Esophagus squamous epithelium (tissue), 5 donors: Measurements from ENCODE around the gene RAMP3. TPM values are rescaled to one million over a fixed set of nuclear protein-coding genes. Genes with fewer than 3 reads are reported as not detected.

ENCODE experiments used
- DNase-seq: peaks from one replicate; lab custom pipeline; 2025; lab: John Stamatoyannopoulos, UW
- H3K27ac ChIP-seq, 4 donors: fragments of 200-600 bp; sonication (generic); one replicate each; pipeline ENCODE4 v1.5.1; 2016 to 2019; ENCODE audit warnings: mild to moderate bottlenecking in 1 of 4
- H3K27me3 ChIP-seq, 4 donors: fragments of 200-600 bp; sonication (generic); 1 replicate in 3 of 4; 2 replicates in 1 of 4; pipeline versions ENCODE4 v1.5.1 to v1.6.0; 2017 to 2021; ENCODE audit warnings: antibody characterized with exemption in 1 of 4
- H3K36me3 ChIP-seq, 3 donors: fragments of 200-600 bp; sonication (generic); one replicate each; pipeline ENCODE4 v1.5.1; 2016 to 2019
- H3K4me1 ChIP-seq, 3 donors: fragments of 200-600 bp; sonication (generic); one replicate each; pipeline ENCODE4 v1.5.1; 2017 to 2019
- H3K4me3 ChIP-seq, 4 donors: fragments of 200-600 bp; sonication (generic); 1 replicate in 3 of 4; 2 replicates in 1 of 4; pipeline ENCODE4 v1.5.1; 2016 to 2019; ENCODE audit warnings: mild to moderate bottlenecking in 2 of 4, moderate library complexity in 1 of 4
- H3K9me3 ChIP-seq, 3 donors: fragments of 200-600 bp; sonication (generic); one replicate each; pipeline ENCODE4 v1.5.1; 2016 to 2019
- POLR2A ChIP-seq, 4 donors: fragments of 450-650 bp; IDR thresholded peaks; one replicate each; pipeline ENCODE4 v1.6.1; 2017; ENCODE audit warnings: antibody characterized with exemption in 4 of 4, mild to moderate bottlenecking in 4 of 4, moderate library complexity in 3 of 4
- WGBS, 2 donors: methylation state at CpG; one replicate each; pipeline ENCODE4 v1.1.5; 2018; 5-methylcytosine and 5-hydroxymethylcytosine counted together
- intact Hi-C: fragments of 100-400 bp; cut with DNase I; formaldehyde crosslinking; loops from one replicate; pipeline ENCODE4 v1.15.0; 2022
- total RNA-seq, 4 donors: library from RNA; depleted of rRNA; stranded (reverse); fragments of >200 nt; gene quantifications; one replicate each; pipeline ENCODE4 v1.1.0, GENCODE V29; 2016
- TF ChIP-seq, protein P1 (sequence below), 6 experiments: fragments of 450-650 bp in 4 of 6; fragments of 200-600 bp in 2 of 6; sonication (generic) in 2 of 6; IDR thresholded peaks; one replicate each; pipeline ENCODE4 v1.5.1; 2016 to 2019; ENCODE audit warnings: antibody characterized with exemption in 6 of 6, mild to moderate bottlenecking in 4 of 6, moderate library complexity in 4 of 6
- donor health status: DM: yes; HTN: yes; CAD: no.

RAMP3 gene
- total RNA-seq, 4 donors from 2014 or later, result 7.1 to 35.9 (median 13.2) TPM

DNA sequence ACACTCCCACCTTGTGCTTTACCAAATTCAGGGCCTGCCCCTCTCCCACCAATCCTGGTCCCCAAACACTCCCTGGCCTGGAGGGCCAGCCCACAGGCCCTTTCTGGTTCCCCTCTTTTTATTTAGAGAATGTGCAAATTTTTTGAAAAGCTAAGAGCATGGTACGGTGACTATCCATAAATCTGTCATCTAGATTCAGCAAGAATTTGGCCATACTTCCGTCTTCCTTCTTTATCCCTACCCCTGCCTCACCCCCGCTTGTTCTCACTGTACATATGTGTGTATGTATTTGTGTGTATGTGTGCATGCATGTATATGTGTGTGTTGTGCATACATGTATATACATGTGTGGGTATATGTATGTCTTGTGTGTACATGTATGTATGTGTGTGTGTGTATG lies 38.0 kb upstream of the RAMP3 start:
- TF ChIP-seq POLR2A (IDR thresholded peaks at IDR 0.05), result no peak
- TF ChIP-seq, protein P1, sequence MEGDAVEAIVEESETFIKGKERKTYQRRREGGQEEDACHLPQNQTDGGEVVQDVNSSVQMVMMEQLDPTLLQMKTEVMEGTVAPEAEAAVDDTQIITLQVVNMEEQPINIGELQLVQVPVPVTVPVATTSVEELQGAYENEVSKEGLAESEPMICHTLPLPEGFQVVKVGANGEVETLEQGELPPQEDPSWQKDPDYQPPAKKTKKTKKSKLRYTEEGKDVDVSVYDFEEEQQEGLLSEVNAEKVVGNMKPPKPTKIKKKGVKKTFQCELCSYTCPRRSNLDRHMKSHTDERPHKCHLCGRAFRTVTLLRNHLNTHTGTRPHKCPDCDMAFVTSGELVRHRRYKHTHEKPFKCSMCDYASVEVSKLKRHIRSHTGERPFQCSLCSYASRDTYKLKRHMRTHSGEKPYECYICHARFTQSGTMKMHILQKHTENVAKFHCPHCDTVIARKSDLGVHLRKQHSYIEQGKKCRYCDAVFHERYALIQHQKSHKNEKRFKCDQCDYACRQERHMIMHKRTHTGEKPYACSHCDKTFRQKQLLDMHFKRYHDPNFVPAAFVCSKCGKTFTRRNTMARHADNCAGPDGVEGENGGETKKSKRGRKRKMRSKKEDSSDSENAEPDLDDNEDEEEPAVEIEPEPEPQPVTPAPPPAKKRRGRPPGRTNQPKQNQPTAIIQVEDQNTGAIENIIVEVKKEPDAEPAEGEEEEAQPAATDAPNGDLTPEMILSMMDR (IDR thresholded peaks at IDR 0.05), result no peak
- intact Hi-C loops, result no loop called here
- H3K27me3 ChIP-seq, result no peaks in the 10 kb centered on the region
- H3K4me3 ChIP-seq, result no peak overlapping the region
- H3K36me3 ChIP-seq, result no peaks in the 10 kb centered on the region
- WGBS, 2 donors, result 80 to 86% methylated on average over 3 of the region's 3 CpGs
- no peak overlapping the region for H3K27ac ChIP-seq
- H3K9me3 ChIP-seq, result no peaks in the 10 kb centered on the region
- no peak for DNase-seq
- no peaks in the 10 kb centered on the region for H3K4me1 ChIP-seq

DNA sequence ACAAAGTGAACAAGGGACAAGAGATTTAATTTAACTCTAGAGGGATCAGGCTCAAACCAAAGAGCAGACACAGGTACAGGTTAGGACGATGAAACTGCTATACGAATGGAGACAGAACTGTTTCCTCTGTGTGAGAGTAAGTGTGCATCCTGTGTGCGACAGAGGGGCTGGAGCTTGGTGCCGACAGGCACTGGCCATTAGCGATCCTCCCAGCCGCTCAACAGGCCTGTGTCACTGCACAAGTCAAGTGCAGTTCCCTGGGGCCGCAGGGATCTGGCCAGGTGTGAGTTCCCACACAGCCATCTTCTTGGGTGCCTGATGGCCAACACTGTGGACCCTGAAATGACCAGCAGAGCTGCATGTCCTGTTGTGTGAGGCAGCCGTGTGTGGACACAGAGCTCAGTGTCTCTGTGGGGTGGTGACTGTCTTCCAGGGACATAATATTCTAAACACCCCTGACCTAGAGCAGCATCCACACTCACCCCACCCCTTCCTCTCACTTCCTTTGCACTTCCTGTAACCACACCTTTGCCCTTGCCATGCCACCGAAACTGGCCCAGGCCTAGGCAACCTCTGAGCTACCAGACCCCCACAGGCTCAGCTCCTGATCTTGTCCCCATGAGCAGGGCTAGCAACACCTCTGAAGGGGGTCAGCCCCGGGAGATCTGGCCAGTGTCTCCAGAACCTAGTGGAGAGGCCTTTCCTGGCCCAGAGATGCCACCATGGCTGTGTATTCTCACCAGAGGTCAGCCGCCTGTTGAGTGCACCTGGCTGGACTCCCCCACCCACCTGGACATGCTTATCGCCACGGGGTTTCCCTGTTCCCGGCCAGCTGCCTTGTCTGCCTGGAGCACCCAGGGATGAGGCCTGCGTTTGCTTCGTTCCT lies 34.4 kb upstream of the RAMP3 start:
- Histone ChIP-seq H3K27me3 (no peaks in the 10 kb centered on the region), H3K4me1 (no peaks in the 10 kb centered on the region), H3K9me3 (no peaks in the 10 kb centered on the region), H3K4me3 (no peak overlapping the region), H3K27ac (no peak overlapping the region), H3K36me3 (no peaks in the 10 kb centered on the region)
- TF ChIP-seq POLR2A (IDR thresholded peaks at IDR 0.05), result no peak
- TF ChIP-seq, protein P1 (IDR thresholded peaks at IDR 0.05), result no peak
- 77 to 85% methylated on average over 8 to 9 of the region's 16 CpGs for WGBS, 2 donors
- intact Hi-C loops, result no loop called here
- no peak for DNase-seq

DNA sequence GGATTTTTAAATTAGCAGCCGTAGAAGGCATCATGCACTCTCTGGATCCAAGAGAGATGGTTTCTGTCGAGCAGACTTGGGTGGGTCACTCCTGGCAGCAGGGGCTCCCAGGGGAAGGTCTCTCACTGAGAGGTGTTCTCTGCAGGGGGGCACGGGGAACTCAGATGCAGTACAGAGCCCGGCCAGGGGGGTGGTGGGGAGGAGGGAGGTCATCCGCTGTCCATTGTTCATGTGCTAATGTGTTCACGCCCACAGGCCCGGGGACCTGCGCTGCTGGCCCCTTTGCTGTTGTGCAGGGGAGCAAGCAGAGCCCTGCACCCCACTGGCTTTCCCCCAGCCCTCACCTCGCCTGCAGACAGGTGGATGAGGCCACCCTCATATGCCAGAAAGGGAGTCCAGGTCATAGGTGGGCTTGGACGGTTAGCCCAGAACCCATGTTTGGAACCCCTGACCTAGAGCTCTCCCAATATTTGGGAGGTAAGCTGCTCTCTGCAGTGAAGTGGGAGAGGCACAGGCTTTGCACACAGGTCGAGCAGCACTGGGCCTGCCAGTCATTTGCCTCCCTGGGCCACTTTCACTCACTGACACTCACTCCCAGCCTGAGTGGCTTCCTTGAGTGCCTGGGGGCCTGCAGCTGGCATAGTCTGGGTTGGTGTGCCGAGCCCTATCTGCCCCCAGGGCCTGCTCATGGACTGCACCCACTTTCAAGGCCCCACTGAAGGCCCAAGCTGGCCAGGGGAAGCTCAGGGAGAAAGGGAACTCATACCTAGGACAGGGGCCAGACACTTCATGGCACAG lies 33.5 kb upstream of the RAMP3 start:
- H3K4me3 ChIP-seq, result no peak overlapping the region
- no peak overlapping the region for H3K27ac ChIP-seq
- H3K4me1 ChIP-seq, result no peaks in the 10 kb centered on the region
- H3K36me3 ChIP-seq, result no peaks in the 10 kb centered on the region
- TF ChIP-seq, protein P1 (IDR thresholded peaks at IDR 0.05), result no peak
- no peak for TF ChIP-seq POLR2A (IDR thresholded peaks at IDR 0.05)
- no peaks in the 10 kb centered on the region for H3K27me3 ChIP-seq
- H3K9me3 ChIP-seq, result no peaks in the 10 kb centered on the region
- WGBS, 2 donors, result 71 to 76% methylated on average over 7 to 8 of the region's 12 CpGs
- no peak for DNase-seq
- intact Hi-C loops, result no loop called here

DNA sequence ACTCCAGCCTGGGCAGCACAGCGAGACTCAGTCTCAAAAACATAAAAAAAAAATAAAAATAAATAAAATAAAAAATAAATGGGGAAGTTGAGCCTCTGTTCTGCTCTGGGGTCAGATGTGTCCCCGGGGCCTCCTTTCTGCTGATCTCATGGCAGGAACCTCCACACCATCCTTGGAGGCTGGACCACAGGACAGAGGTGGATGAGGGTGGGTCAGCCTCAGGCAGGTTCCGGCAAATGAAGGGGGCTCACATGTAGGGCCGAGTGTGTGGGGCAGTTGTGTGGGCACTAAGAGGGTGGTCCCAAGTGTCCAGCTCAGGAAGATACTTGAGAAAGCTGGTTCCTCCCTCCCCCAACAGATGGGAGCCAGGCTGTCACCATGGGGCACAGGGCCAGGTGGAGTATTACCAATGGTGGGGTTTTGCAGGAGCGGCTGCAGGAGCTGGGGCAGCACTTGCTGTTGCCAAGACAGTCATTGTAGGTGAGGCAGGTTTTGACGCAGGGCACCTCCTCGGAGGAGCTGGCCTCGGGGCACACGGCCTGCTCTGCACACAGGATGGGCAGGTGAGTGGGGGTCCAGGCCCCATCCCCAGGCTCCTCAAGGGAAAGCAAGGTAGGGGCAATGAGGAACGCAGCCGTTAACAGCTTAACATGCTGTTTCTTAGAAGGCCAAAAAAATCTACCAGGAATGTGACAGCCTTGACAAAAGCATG lies 32.2 kb upstream of the RAMP3 start:
- H3K9me3 ChIP-seq, result no peaks in the 10 kb centered on the region
- no peaks in the 10 kb centered on the region for H3K4me1 ChIP-seq
- H3K27ac ChIP-seq, result no peak overlapping the region
- no peak overlapping the region for H3K4me3 ChIP-seq
- no peak for DNase-seq
- TF ChIP-seq, protein P1 (IDR thresholded peaks at IDR 0.05), result no peak
- TF ChIP-seq POLR2A (IDR thresholded peaks at IDR 0.05), result no peak
- intact Hi-C loops, result no loop called here
- no peaks in the 10 kb centered on the region for H3K36me3 ChIP-seq
- no peaks in the 10 kb centered on the region for H3K27me3 ChIP-seq
- 80 to 84% methylated on average over 4 to 11 of the region's 11 CpGs for WGBS, 2 donors
